GM12878 (cell line): ENCODE results near the gene MROH2B. TPM values are rescaled to one million over a fixed set of nuclear protein-coding genes. Genes with fewer than 3 reads are reported as not detected.

Source experiments
- ATAC-seq: fragments of 200-7000 bp; cut with Tn5 transposase; 3 replicates; pipeline ENCODE4 v1.9.1; 2020; ENCODE audit warnings: mild to moderate bottlenecking, moderate library complexity
- BruUV-seq: library from RNA; stranded (reverse); fragments of 400-500 nt; replicated peaks from 2 replicates; lab custom pipeline; 2021; lab: Mats Ljungman, UMichigan
- CTCF ChIA-PET: fragments of 300-600 bp; sonication (Branson Sonifier 250); formaldehyde crosslinking; extraction: SDS; loops from one replicate; lab custom pipeline; 2021; ENCODE audit warnings: inconsistent platforms; lab: Yijun Ruan, JAX
- POLR2A ChIA-PET: fragments of 350-600 bp; formaldehyde crosslinking; extraction: SDS; loops from one replicate; lab custom pipeline; 2021; ENCODE audit warnings: inconsistent platforms; lab: Charles Lee
- RAD21 ChIA-PET: fragments of 300-600 bp; sonication (Branson Sonifier 250); formaldehyde crosslinking; loops from one replicate; lab custom pipeline; 2023; ENCODE audit warnings: antibody characterized with exemption; ENCODE audit not compliant: unreplicated experiment; lab: Charles Lee
- SMC1A ChIA-PET: fragments of 300-600 bp; sonication (Branson Sonifier 250); formaldehyde crosslinking; loops from one replicate; lab custom pipeline; 2023; ENCODE audit not compliant: unreplicated experiment, uncharacterized antibody; lab: Charles Lee
- DNase-seq: peaks from one replicate; pipeline ENCODE4 v3.0.0-alpha.2; 2011; ENCODE audit warnings: low read depth, low spot score
- FAIRE-seq: peaks from 3 replicates; lab custom pipeline; 2011; peaks lifted over from hg19 to GRCh38; lab: Jason Lieb, UNC
- H2AFZ ChIP-seq: 2 replicates; pipeline ENCODE4 v1.6.0; 2011; ENCODE audit warnings: low read depth, low read length, control low read depth; ENCODE audit not compliant: control insufficient read depth
- H3K27ac ChIP-seq: 2 replicates; pipeline ENCODE4 v1.5.1; 2011; ENCODE audit warnings: control low read depth; ENCODE audit not compliant: control insufficient read depth, insufficient read depth
- H3K27me3 ChIP-seq, 2 experiments: replicated peaks in 1 of 2; 2 replicates each; pipeline versions ENCODE4 v1.6.0 to v1.6.1; 2011; ENCODE audit warnings: low read length in 1 of 2; ENCODE audit not compliant: control insufficient read depth in 2 of 2, insufficient read depth in 2 of 2
- H3K36me3 ChIP-seq, 2 experiments: 2 replicates each; pipeline ENCODE4 v1.5.1; 2011; ENCODE audit warnings: low read length in 1 of 2; ENCODE audit not compliant: control insufficient read depth in 2 of 2, insufficient read depth in 2 of 2
- H3K4me1 ChIP-seq: 2 replicates; pipeline ENCODE4 v1.6.1; 2011; ENCODE audit warnings: mild to moderate bottlenecking, low read length, moderate library complexity, mixed read lengths; ENCODE audit not compliant: control insufficient read depth, insufficient read depth
- H3K4me2 ChIP-seq: 2 replicates; pipeline ENCODE4 v1.6.0; 2011; ENCODE audit warnings: control low read depth; ENCODE audit not compliant: control insufficient read depth, insufficient read depth
- H3K4me3 ChIP-seq: fragments of 200-600 bp; sonication (generic); 2 replicates; pipeline ENCODE4 v1.5.1; 2016
- H3K79me2 ChIP-seq: 2 replicates; pipeline ENCODE4 v1.6.0; 2011; ENCODE audit warnings: low read length; ENCODE audit not compliant: control insufficient read depth, insufficient read depth
- H3K9ac ChIP-seq: 2 replicates; pipeline ENCODE4 v1.8.0; 2011; ENCODE audit warnings: low read length, control low read depth, mixed read lengths; ENCODE audit not compliant: control insufficient read depth, insufficient read depth
- H3K9me3 ChIP-seq: replicated peaks from 3 replicates; pipeline ENCODE4 v1.5.1; 2011; ENCODE audit warnings: mild to moderate bottlenecking, low read length; ENCODE audit not compliant: control insufficient read depth, insufficient read depth
- H4K20me1 ChIP-seq: 2 replicates; pipeline ENCODE4 v1.6.0; 2011; ENCODE audit not compliant: control insufficient read depth, insufficient read depth
- ASH2L ChIP-seq: fragments of 300-600, 200-600 bp; sonication (generic); IDR thresholded peaks from 2 replicates; pipeline ENCODE4 v1.6.1; 2017; ENCODE audit warnings: low read depth, mild to moderate bottlenecking, borderline replicate concordance
- ATF7 ChIP-seq: fragments of 450-650 bp; IDR thresholded peaks from 2 replicates; pipeline ENCODE4 v1.6.1; 2016; ENCODE audit warnings: low read depth, mild to moderate bottlenecking
- BCL11A ChIP-seq: IDR thresholded peaks from 2 replicates; pipeline ENCODE4 v1.6.1; 2011; ENCODE audit warnings: low read depth, low read length
- BMI1 ChIP-seq: fragments of 450-650 bp; IDR thresholded peaks from 2 replicates; pipeline ENCODE4 v1.6.1; 2016; ENCODE audit warnings: mild to moderate bottlenecking, moderate library complexity, borderline replicate concordance
- CBX5 ChIP-seq: sonication (generic); IDR thresholded peaks from 2 replicates; pipeline ENCODE4 v1.6.1; 2016; ENCODE audit warnings: low read depth, moderate library complexity, mild to moderate bottlenecking, inconsistent platforms
- EED ChIP-seq: sonication (generic); IDR thresholded peaks from 2 replicates; pipeline ENCODE4 v1.6.1; 2016; ENCODE audit warnings: antibody characterized with exemption, low read depth
- FOS ChIP-seq: IDR thresholded peaks from 3 replicates; pipeline ENCODE4 v1.6.1; 2011; ENCODE audit warnings: borderline replicate concordance; ENCODE audit not compliant: insufficient read length; ENCODE audit errors: extremely low read depth
- FOXM1 ChIP-seq: IDR thresholded peaks from 2 replicates; pipeline ENCODE4 v1.6.1; 2012; ENCODE audit warnings: low read depth, mild to moderate bottlenecking, inconsistent platforms, low read length, moderate library complexity
- HCFC1 ChIP-seq: fragments of 150-350 bp; IDR thresholded peaks from 2 replicates; pipeline ENCODE4 v1.6.1; 2014; ENCODE audit warnings: low read length
- IRF4 ChIP-seq: IDR thresholded peaks from 2 replicates; pipeline ENCODE4 v1.6.1; 2011; ENCODE audit warnings: low read depth, low read length
- MTA2 ChIP-seq: fragments of 450-650 bp; IDR thresholded peaks from 2 replicates; pipeline ENCODE4 v1.6.1; 2016; ENCODE audit warnings: low read depth, mild to moderate bottlenecking, moderate library complexity
- NR2C1 ChIP-seq: fragments of 450-650 bp; IDR thresholded peaks from 2 replicates; pipeline ENCODE4 v1.6.1; 2017; ENCODE audit warnings: antibody characterized with exemption, mild to moderate bottlenecking, moderate library complexity
- PAX8 ChIP-seq: fragments of 450-650 bp; IDR thresholded peaks from 2 replicates; pipeline ENCODE4 v1.6.1; 2017; ENCODE audit warnings: mild to moderate bottlenecking, moderate library complexity
- POLR2AphosphoS5 ChIP-seq: IDR thresholded peaks from 2 replicates; pipeline ENCODE4 v1.6.1; 2011; ENCODE audit warnings: mild to moderate bottlenecking, low read length, inconsistent platforms
- SMAD1 ChIP-seq: fragments of 450-650 bp; IDR thresholded peaks from 2 replicates; pipeline ENCODE4 v1.6.1; 2018; ENCODE audit warnings: mild to moderate bottlenecking, low read depth; ENCODE audit not compliant: partially characterized antibody
- SREBF1 ChIP-seq: IDR thresholded peaks from 2 replicates; pipeline ENCODE4 v1.6.1; 2012; ENCODE audit warnings: mild to moderate bottlenecking, low read length
- SUPT20H ChIP-seq: IDR thresholded peaks from 2 replicates; pipeline ENCODE4 v1.6.1; 2011; ENCODE audit warnings: low read depth, mild to moderate bottlenecking, low read length, moderate library complexity, borderline replicate concordance; ENCODE audit not compliant: control insufficient read depth
- ZNF384 ChIP-seq: IDR thresholded peaks from 2 replicates; pipeline ENCODE4 v1.6.1; 2012; ENCODE audit warnings: low read depth, mild to moderate bottlenecking, low read length, improper control_type of control experiment, borderline replicate concordance
- WGBS: methylation state at CpG from one replicate; pipeline ENCODE4 v1.1.6; 2016; ENCODE audit warnings: low lambda C conversion rate; ENCODE audit not compliant: insufficient replicate concordance, insufficient coverage; ENCODE audit errors: missing lambda C conversion rate; 5-methylcytosine and 5-hydroxymethylcytosine counted together
- in situ Hi-C: fragments of 300-500 bp; cut with MboI; formaldehyde crosslinking; loops from 9 replicates; pipeline ENCODE4 v1.14.3; 2018; ENCODE audit warnings: mixed read lengths
- intact Hi-C: fragments of 100-400 bp; cut with micrococcal nuclease; formaldehyde crosslinking; loops from one replicate; pipeline ENCODE4 v1.14.2; 2022; ENCODE audit not compliant: unreplicated experiment
- polyA plus RNA-seq, 11 experiments: library from polyadenylated mRNA; depleted of rRNA in 4 of 11; unstranded in 6 of 11; stranded (reverse) in 5 of 11; fragments of >200 nt; fragmentation: Nextera tagmentation in 4 of 11; fragmentation: Illumina TruSeq in 1 of 11; extraction: Ambion mirVana in 4 of 11; extraction: Trizol in 1 of 11; gene quantifications; 1 replicate in 1 of 11; 2 replicates in 10 of 11; pipeline versions ENCODE4 v1.2.1 to v1.2.3, GENCODE V29; 2011 to 2016; ENCODE audit warnings: inconsistent platforms in 2 of 11, missing spikeins in 2 of 11, low read depth in 1 of 11
- total RNA-seq, 4 experiments: library from RNA; depleted of rRNA in 3 of 4; stranded (reverse); fragments of >200 nt in 3 of 4; fragmentation: Illumina TruSeq in 1 of 4; extraction: Trizol in 1 of 4; gene quantifications; 2 replicates each; pipeline versions ENCODE4 v1.2.1 to v1.2.3, GENCODE V29; 2013 to 2021
- TF ChIP-seq, protein P1 (sequence below): fragments of 450-650 bp; IDR thresholded peaks from 2 replicates; pipeline ENCODE4 v1.6.1; 2017; ENCODE audit warnings: antibody characterized with exemption, mild to moderate bottlenecking, moderate library complexity
- TF ChIP-seq, protein P2 (sequence below): IDR thresholded peaks from 2 replicates; pipeline ENCODE4 v1.6.1; 2011; ENCODE audit warnings: low read depth, mild to moderate bottlenecking, low read length, moderate library complexity, borderline replicate concordance; ENCODE audit errors: extremely low read depth

The MROH2B gene
- total and polyA plus RNA-seq, 10 of the 15 experiments (the other 5 are each of a cell fraction or from before 2014, with no cell fraction given): not detected

DNA sequence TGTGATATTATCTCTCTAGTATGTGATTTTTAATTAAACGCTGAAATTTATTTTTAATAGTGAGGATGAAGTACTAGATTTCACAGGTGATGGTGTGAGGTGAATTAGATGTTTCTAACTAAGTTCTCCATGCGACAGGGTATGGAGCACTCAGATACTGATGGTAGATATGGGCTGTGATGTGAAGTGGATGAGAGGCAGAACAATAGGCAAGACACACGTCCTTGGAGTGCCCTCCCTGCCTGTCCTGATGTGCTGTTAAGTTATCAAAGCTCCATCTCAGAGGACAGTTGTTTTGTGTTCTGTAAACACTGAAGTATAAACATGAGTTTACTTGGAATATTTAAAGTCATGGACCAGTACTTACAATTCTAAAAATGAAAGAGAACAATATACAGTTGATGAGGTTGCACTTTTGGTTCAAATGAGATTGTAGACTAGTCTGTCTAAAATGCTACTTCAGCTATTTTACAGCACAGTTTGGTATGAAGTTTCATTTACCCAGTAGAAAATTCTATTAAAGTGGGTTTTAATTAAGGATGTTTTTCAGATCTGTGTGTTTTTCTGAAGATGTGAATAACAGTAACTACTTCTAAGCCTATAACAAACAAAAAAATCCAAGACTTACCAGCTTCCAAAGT lies 97.7 kb downstream of the MROH2B start (continued):
- no peak for TF ChIP-seq FOS
- no peak for TF ChIP-seq IRF4
- TF ChIP-seq, protein P1, sequence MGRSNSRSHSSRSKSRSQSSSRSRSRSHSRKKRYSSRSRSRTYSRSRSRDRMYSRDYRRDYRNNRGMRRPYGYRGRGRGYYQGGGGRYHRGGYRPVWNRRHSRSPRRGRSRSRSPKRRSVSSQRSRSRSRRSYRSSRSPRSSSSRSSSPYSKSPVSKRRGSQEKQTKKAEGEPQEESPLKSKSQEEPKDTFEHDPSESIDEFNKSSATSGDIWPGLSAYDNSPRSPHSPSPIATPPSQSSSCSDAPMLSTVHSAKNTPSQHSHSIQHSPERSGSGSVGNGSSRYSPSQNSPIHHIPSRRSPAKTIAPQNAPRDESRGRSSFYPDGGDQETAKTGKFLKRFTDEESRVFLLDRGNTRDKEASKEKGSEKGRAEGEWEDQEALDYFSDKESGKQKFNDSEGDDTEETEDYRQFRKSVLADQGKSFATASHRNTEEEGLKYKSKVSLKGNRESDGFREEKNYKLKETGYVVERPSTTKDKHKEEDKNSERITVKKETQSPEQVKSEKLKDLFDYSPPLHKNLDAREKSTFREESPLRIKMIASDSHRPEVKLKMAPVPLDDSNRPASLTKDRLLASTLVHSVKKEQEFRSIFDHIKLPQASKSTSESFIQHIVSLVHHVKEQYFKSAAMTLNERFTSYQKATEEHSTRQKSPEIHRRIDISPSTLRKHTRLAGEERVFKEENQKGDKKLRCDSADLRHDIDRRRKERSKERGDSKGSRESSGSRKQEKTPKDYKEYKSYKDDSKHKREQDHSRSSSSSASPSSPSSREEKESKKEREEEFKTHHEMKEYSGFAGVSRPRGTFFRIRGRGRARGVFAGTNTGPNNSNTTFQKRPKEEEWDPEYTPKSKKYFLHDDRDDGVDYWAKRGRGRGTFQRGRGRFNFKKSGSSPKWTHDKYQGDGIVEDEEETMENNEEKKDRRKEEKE: no peak
- TF ChIP-seq, all 136 proteins: peak for 0

DNA sequence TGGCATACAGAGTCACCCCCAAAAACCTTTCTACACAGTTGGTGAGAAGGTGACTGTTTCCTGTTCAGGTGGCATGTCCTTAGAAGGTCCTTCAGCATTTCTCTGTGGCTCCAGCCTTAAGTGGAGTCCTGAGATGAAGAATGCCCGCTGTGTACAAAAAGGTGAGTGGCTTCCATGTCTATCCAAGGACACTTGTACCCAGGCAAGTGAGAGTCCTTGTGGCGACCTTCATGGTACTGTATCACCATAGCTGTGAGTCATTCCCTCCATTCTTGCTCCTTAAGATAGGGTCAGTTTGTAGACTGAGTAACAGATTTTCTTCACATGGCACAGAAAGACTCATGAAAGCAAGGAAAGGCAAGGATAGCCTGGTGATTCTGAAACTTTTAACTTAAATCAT lies 98.7 kb downstream of the MROH2B start:
- no peak for TF ChIP-seq ZNF384
- TF ChIP-seq SMAD1: no peak
- no peak for TF ChIP-seq BMI1
- no peak for TF ChIP-seq ATF7
- no peak for TF ChIP-seq SUPT20H
- TF ChIP-seq ASH2L: no peak
- no peak for TF ChIP-seq BCL11A
- TF ChIP-seq HCFC1: no peak
- TF ChIP-seq NR2C1: no peak
- TF ChIP-seq EED: no peak
- TF ChIP-seq, protein P2, sequence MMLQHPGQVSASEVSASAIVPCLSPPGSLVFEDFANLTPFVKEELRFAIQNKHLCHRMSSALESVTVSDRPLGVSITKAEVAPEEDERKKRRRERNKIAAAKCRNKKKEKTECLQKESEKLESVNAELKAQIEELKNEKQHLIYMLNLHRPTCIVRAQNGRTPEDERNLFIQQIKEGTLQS: no peak
- no peak for TF ChIP-seq POLR2AphosphoS5
- TF ChIP-seq SREBF1: no peak
- TF ChIP-seq FOXM1: no peak
- TF ChIP-seq CBX5: no peak
- no peak for TF ChIP-seq PAX8
- no peak for TF ChIP-seq MTA2
- Histone ChIP-seq H3K79me2 (no peaks in the 10 kb centered on the region), H3K9me3 (no peaks in the 10 kb centered on the region), H3K4me1 (no peaks in the 10 kb centered on the region), H3K27me3 (no peaks in the 10 kb centered on the region; a peak in 1 of 4 replicates), H3K4me3 (no peak overlapping the region), H3K36me3 (no peaks in the 10 kb centered on the region), H3K4me2 (no peak overlapping the region), H2AFZ (no peak overlapping the region), H3K9ac (no peak overlapping the region), H4K20me1 (no peaks in the 10 kb centered on the region), H3K27ac (no peak overlapping the region)
- ChIA-PET CTCF (no interaction called here), SMC1A (interaction anchor here (1.0 kb wide), 1 partner anchor 34 kb away, joined by 3 read pairs; no protein-coding TSS in a partner anchor), RAD21 (no interaction called here), POLR2A (no interaction called here)
- intact Hi-C loops (no loop called here), in situ Hi-C loops (no loop called here)
- FAIRE-seq (no peak), DNase-seq (no peak), ATAC-seq (no peak)
- no TSS peak for BruUV-seq
- 33% methylated on average over 2 of the region's 2 CpGs for WGBS
